Left renal cortex interstitium (tissue), 4 donors: ENCODE data around the gene DSG3. TPM values are rescaled to one million over a fixed set of nuclear protein-coding genes. Genes with fewer than 3 reads are reported as not detected.
"Not testable (repeated sequence)": the region's sequence is repeated elsewhere in the genome, so short reads cannot be mapped to it uniquely, and the experiment has no call there.

Experiments used
- DNase-seq, 4 donors: peaks; one replicate each; pipeline ENCODE4 v3.0.0-alpha.2; 2013; ENCODE audit warnings: low read depth in 4 of 4, low spot score in 2 of 4, missing footprints in 1 of 4
- polyA plus RNA-seq, 4 donors: library from polyadenylated mRNA; unstranded; fragments of 120-200 nt; gene quantifications; one replicate each; pipeline ENCODE4 v1.2.1, GENCODE V29; 2013; ENCODE audit not compliant: insufficient read length in 4 of 4

DSG3 gene
- polyA plus RNA-seq, 4 donors, result not detected

- no peak for DNase-seq
Observed at GRCh38 chr18:31489311-31489710, 41.8 kb downstream of the DSG3 start.

GRCh38 chr18:31490387-31490786 is 42.8 kb downstream of the DSG3 start:
- DNase-seq, result no peak

- no peak for DNase-seq
Observed at GRCh38 chr18:31490833-31491232, 43.3 kb downstream of the DSG3 start.

- DNase-seq, result no peak
Observed at GRCh38 chr18:31491586-31491985, 44.0 kb downstream of the DSG3 start.

- no peak for DNase-seq
Observed at GRCh38 chr18:31492671-31493070, 45.1 kb downstream of the DSG3 start.

- DNase-seq, result no peak
Observed at GRCh38 chr18:31493171-31493570, 45.6 kb downstream of the DSG3 start.

GRCh38 chr18:31493941-31494340 is 46.4 kb downstream of the DSG3 start:
- no peak for DNase-seq

- DNase-seq, result not testable (repeated sequence)
Observed at GRCh38 chr18:31494705-31495244, 47.2 kb downstream of the DSG3 start.

GRCh38 chr18:31497404-31497835 is 49.9 kb downstream of the DSG3 start:
- DNase-seq, result peak in 2 of 4 donors; percentile 3 to 21

GRCh38 chr18:31497836-31498573 is 50.5 kb downstream of the DSG3 start, which contains the start of gene DSG2:
TSS of gene DSG2 (plus strand) at chr18:31498177. CDS start at chr18:31498252, 75 bp downstream.
- DNase-seq, result peak; percentile 23 to 42 (median 30)

- peak in 2 of 4 donors; percentile 11 to 17 for DNase-seq
Observed at GRCh38 chr18:31498574-31499524, 51.3 kb downstream of the DSG3 start.

GRCh38 chr18:31500051-31500688 is 52.6 kb downstream of the DSG3 start:
- no peak for DNase-seq

GRCh38 chr18:31503011-31503410 is 55.5 kb downstream of the DSG3 start:
- no peak for DNase-seq

GRCh38 chr18:31504455-31505147 is 57.1 kb downstream of the DSG3 start:
- DNase-seq, result no peak

GRCh38 chr18:31505156-31505555 is 57.6 kb downstream of the DSG3 start:
- DNase-seq, result no peak

GRCh38 chr18:31506024-31506742 is 58.6 kb downstream of the DSG3 start:
- DNase-seq, result no peak

- not testable (repeated sequence) for DNase-seq
Observed at GRCh38 chr18:31507124-31507523, 59.6 kb downstream of the DSG3 start.

GRCh38 chr18:31508781-31509180 is 61.2 kb downstream of the DSG3 start:
- DNase-seq, result no peak

- no peak for DNase-seq
Observed at GRCh38 chr18:31509571-31509970, 62.0 kb downstream of the DSG3 start.
